Activated CD4-positive, alpha-beta T cell treated with anti-CD3 and anti-CD28 coated beads, Interleukin-2, amount 50 U/mL, for 1 hour (primary cell): ENCODE data around the gene OBSL1.

Source experiments
- DNase-seq: peaks from one replicate; pipeline ENCODE4 v3.0.0-alpha.2; 2020

OBSL1 gene

GRCh38 chr2:219530048-219530963 lies 41.0 kb downstream of the OBSL1 start:
- DNase-seq = peak; percentile 86

GRCh38 chr2:219527472-219527871 lies 43.9 kb downstream of the OBSL1 start:
- no peak for DNase-seq

GRCh38 chr2:219527076-219527394 lies 44.3 kb downstream of the OBSL1 start:
- no peak for DNase-seq

- DNase-seq = no peak
These were observed 44.8 kb downstream of the OBSL1 start for GRCh38 chr2:219526320-219527075.

- no peak for DNase-seq
These were observed 45.7 kb downstream of the OBSL1 start for GRCh38 chr2:219525533-219526232.

GRCh38 chr2:219524817-219525216 lies 46.5 kb downstream of the OBSL1 start:
- no peak for DNase-seq

- no peak for DNase-seq
These were observed 48.2 kb downstream of the OBSL1 start for GRCh38 chr2:219523031-219523671.

GRCh38 chr2:219522111-219523030 lies 49.0 kb downstream of the OBSL1 start:
- DNase-seq = no peak

GRCh38 chr2:219521066-219521880 lies 50.1 kb downstream of the OBSL1 start:
- no peak for DNase-seq

- DNase-seq = no peak
These were observed 51.3 kb downstream of the OBSL1 start for GRCh38 chr2:219520079-219520478.

GRCh38 chr2:219519526-219519916 lies 51.8 kb downstream of the OBSL1 start:
- no peak for DNase-seq

GRCh38 chr2:219517954-219518778 lies 53.2 kb downstream of the OBSL1 start:
- DNase-seq = no peak

GRCh38 chr2:219516888-219517287 lies 54.5 kb downstream of the OBSL1 start:
- no peak for DNase-seq

GRCh38 chr2:219515874-219516629 lies 55.3 kb downstream of the OBSL1 start:
- DNase-seq = no peak

GRCh38 chr2:219514836-219515235 lies 56.5 kb downstream of the OBSL1 start:
- no peak for DNase-seq

- DNase-seq = no peak
These were observed 57.1 kb downstream of the OBSL1 start, which contains the start of gene ASIC4 for GRCh38 chr2:219514196-219514761. Gene ASIC4 (plus strand): TSS chr2:219514482. CDS start chr2:219514725, 243 bp downstream.

- no peak for DNase-seq
These were observed 57.6 kb downstream of the OBSL1 start for GRCh38 chr2:219513787-219514186.

GRCh38 chr2:219512524-219513216 lies 58.7 kb downstream of the OBSL1 start:
- no peak for DNase-seq
